HG03354 (cell line): ENCODE measurements around the gene SMG6.
A peak's percentile ranks its signal among the peaks of the same experiment; 100 is the strongest.
"Not testable (repeated sequence)": the region's sequence is repeated elsewhere in the genome, so short reads cannot be mapped to it uniquely, and the experiment has no call there.

Experiments used
- ATAC-seq: cut with Tn5 transposase; IDR thresholded peaks from one replicate; pipeline ENCODE4 v1.9.1; 2021; ENCODE audit warnings: mild to moderate bottlenecking; ENCODE audit not compliant: unreplicated experiment, poor library complexity, severe bottlenecking

SMG6 gene

GRCh38 chr17:2211661-2212399 is 91.8 kb downstream of the SMG6 start:
- no peak for ATAC-seq

- no peak for ATAC-seq
Measured at GRCh38 chr17:2210726-2211125, 92.9 kb downstream of the SMG6 start.

GRCh38 chr17:2207815-2208515 is 95.6 kb downstream of the SMG6 start:
- no peak for ATAC-seq

GRCh38 chr17:2204393-2204792 is 99.2 kb downstream of the SMG6 start:
- ATAC-seq = no peak

- ATAC-seq = no peak
Measured at GRCh38 chr17:2203818-2204217, 99.8 kb downstream of the SMG6 start.

- ATAC-seq = no peak
Measured at GRCh38 chr17:2202996-2203575, 100.5 kb downstream of the SMG6 start.

GRCh38 chr17:2202302-2202995 is 101.1 kb downstream of the SMG6 start:
- no peak for ATAC-seq

GRCh38 chr17:2199386-2199785 is 104.2 kb downstream of the SMG6 start:
- ATAC-seq = not testable (repeated sequence)

GRCh38 chr17:2198927-2199326 is 104.7 kb downstream of the SMG6 start:
- ATAC-seq = no peak

- ATAC-seq = no peak
Measured at GRCh38 chr17:2197271-2197670, 106.3 kb downstream of the SMG6 start.

- ATAC-seq = no peak
Measured at GRCh38 chr17:2195729-2196128, 107.9 kb downstream of the SMG6 start.

- no peak for ATAC-seq
Measured at GRCh38 chr17:2194889-2195335, 108.7 kb downstream of the SMG6 start.

- ATAC-seq = peak; percentile 63
Measured at GRCh38 chr17:2192367-2193057, 111.1 kb downstream of the SMG6 start.

GRCh38 chr17:2191785-2192184 is 111.8 kb downstream of the SMG6 start:
- no peak for ATAC-seq

- no peak for ATAC-seq
Measured at GRCh38 chr17:2191227-2191626, 112.4 kb downstream of the SMG6 start.

- ATAC-seq = no peak
Measured at GRCh38 chr17:2190014-2190413, 113.6 kb downstream of the SMG6 start.

- no peak for ATAC-seq
Measured at GRCh38 chr17:2188971-2189630, 114.5 kb downstream of the SMG6 start.

GRCh38 chr17:2187758-2188157 is 115.8 kb downstream of the SMG6 start:
- ATAC-seq = no peak

GRCh38 chr17:2186937-2187336 is 116.6 kb downstream of the SMG6 start:
- ATAC-seq = no peak
